Ascending aorta (tissue), 2 donors: ENCODE results near the gene BBX. TPM values are rescaled to one million over a fixed set of nuclear protein-coding genes. Genes with fewer than 3 reads are reported as not detected.
"Not testable (repeated sequence)": the region's sequence is repeated elsewhere in the genome, so short reads cannot be mapped to it uniquely, and the experiment has no call there.

Experiments used
- DNase-seq, 2 donors: peaks; one replicate each; pipeline ENCODE4 v3.0.0-alpha.2; 2019; ENCODE audit warnings: low spot score in 2 of 2
- H3K27ac ChIP-seq, 2 donors: fragments of 200-600 bp; sonication (generic); one replicate each; pipeline ENCODE4 v1.5.1; 2016 to 2017; ENCODE audit warnings: mild to moderate bottlenecking in 1 of 2
- H3K27me3 ChIP-seq: fragments of 200-600 bp; sonication (generic); one replicate; pipeline ENCODE4 v1.5.1; 2017
- H3K36me3 ChIP-seq, 2 donors: fragments of 200-600 bp; sonication (generic); one replicate each; pipeline ENCODE4 v1.5.1; 2016
- H3K4me1 ChIP-seq, 2 donors: fragments of 200-600 bp; sonication (generic); one replicate each; pipeline ENCODE4 v1.5.1; 2016 to 2017; ENCODE audit warnings: mild to moderate bottlenecking in 1 of 2
- H3K4me3 ChIP-seq, 2 donors: fragments of 200-600 bp; sonication (generic); one replicate each; pipeline ENCODE4 v1.5.1; 2016 to 2017; ENCODE audit warnings: mild to moderate bottlenecking in 1 of 2
- H3K9me3 ChIP-seq, 2 donors: fragments of 200-600 bp; sonication (generic); one replicate each; pipeline ENCODE4 v1.5.1; 2016
- intact Hi-C: fragments of 100-400 bp; cut with DNase I; formaldehyde crosslinking; loops from one replicate; pipeline ENCODE4 v1.15.1; 2023
- total RNA-seq: library from RNA; depleted of rRNA; stranded (reverse); fragments of >200 nt; gene quantifications from one replicate; pipeline ENCODE4 v1.1.0, GENCODE V29; 2016
- TF ChIP-seq, protein P1 (sequence below), 3 experiments: fragments of 200-600 bp in 2 of 3; fragments of 450-650 bp in 1 of 3; sonication (generic) in 2 of 3; IDR thresholded peaks; one replicate each; pipeline ENCODE4 v1.5.1; 2016 to 2019; ENCODE audit warnings: antibody characterized with exemption in 3 of 3, mild to moderate bottlenecking in 1 of 3, moderate library complexity in 1 of 3

Gene BBX
- total RNA-seq, 1 donor from 2014 or later: 18.0 TPM

DNA sequence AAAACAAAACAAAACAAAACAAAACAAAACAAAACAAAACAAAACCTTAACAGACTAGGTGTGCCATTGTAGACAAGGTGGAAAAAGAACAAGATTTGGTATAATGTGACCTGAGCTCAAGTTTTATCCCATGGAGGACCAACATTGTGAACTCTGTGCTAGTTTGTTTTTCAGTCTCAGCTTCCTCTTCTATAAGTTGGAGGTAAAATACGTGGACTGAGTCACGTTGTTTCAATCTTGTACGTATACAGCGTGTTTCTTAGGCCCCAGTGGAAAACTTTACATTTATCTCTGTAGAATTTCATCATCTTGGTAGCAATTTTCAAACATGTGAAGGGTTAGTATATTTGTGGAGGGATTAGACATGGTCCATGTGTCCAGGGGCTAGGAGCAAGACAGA lies 306.4 kb downstream of the BBX start:
- no peak overlapping the region for H3K4me3 ChIP-seq
- TF ChIP-seq, protein P1, sequence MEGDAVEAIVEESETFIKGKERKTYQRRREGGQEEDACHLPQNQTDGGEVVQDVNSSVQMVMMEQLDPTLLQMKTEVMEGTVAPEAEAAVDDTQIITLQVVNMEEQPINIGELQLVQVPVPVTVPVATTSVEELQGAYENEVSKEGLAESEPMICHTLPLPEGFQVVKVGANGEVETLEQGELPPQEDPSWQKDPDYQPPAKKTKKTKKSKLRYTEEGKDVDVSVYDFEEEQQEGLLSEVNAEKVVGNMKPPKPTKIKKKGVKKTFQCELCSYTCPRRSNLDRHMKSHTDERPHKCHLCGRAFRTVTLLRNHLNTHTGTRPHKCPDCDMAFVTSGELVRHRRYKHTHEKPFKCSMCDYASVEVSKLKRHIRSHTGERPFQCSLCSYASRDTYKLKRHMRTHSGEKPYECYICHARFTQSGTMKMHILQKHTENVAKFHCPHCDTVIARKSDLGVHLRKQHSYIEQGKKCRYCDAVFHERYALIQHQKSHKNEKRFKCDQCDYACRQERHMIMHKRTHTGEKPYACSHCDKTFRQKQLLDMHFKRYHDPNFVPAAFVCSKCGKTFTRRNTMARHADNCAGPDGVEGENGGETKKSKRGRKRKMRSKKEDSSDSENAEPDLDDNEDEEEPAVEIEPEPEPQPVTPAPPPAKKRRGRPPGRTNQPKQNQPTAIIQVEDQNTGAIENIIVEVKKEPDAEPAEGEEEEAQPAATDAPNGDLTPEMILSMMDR (IDR thresholded peaks at IDR 0.05): no peak
- no peaks in the 10 kb centered on the region for H3K27me3 ChIP-seq
- H3K4me1 ChIP-seq: no peaks in the 10 kb centered on the region
- no peak for DNase-seq
- no peak overlapping the region for H3K27ac ChIP-seq
- intact Hi-C loops: no loop called here
- no peaks in the 10 kb centered on the region for H3K9me3 ChIP-seq
- no peaks in the 10 kb centered on the region for H3K36me3 ChIP-seq

DNA sequence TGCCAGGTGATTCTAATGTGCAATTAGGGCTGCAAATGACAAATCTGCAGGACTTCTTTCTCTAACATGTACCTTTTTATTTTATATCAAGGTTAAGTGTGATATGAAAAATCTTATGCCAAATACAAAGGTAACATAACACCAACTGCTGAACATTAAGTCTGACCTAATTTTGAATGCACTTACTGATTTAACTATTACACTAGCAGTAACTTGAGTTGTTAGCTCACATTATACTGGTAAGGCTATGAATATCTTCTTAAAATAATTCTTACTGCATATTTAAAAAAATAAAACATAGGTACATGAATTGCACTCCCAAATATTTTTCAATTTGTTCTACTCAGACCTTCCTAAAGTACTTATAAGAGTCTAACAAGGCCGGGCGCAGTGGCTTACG lies 308.8 kb downstream of the BBX start:
- TF ChIP-seq, protein P1 (IDR thresholded peaks at IDR 0.05): no peak
- intact Hi-C loops: no loop called here
- DNase-seq: no peak
- no peaks in the 10 kb centered on the region for H3K36me3 ChIP-seq
- no peaks in the 10 kb centered on the region for H3K4me1 ChIP-seq
- no peaks in the 10 kb centered on the region for H3K9me3 ChIP-seq
- H3K27ac ChIP-seq: no peak overlapping the region
- no peaks in the 10 kb centered on the region for H3K27me3 ChIP-seq
- no peak overlapping the region for H3K4me3 ChIP-seq

DNA sequence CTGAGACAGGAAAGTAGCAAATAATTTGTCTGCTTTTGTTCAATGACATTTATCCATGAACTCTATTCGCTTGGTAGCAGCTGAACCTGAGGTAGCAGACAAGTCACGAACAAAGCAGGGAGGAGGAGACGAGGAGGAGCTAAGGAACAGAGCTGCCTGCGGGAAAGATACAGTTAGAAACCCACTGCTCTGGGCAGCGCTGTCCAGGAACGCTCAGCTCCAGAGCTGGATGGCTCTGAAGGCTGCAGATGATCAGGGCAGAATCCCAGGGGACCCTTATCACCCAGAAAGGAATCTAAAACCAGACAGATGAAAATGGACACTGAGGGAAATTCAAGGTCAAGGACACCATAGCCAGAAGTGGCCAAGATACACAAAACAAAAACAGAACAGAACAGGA lies 310.3 kb downstream of the BBX start:
- Histone ChIP-seq H3K4me3 (no peak overlapping the region), H3K4me1 (no peaks in the 10 kb centered on the region), H3K36me3 (no peaks in the 10 kb centered on the region), H3K27ac (no peak overlapping the region), H3K9me3 (no peaks in the 10 kb centered on the region), H3K27me3 (no peaks in the 10 kb centered on the region)
- intact Hi-C loops: no loop called here
- DNase-seq: no peak
- TF ChIP-seq, protein P1 (IDR thresholded peaks at IDR 0.05): no peak

DNA sequence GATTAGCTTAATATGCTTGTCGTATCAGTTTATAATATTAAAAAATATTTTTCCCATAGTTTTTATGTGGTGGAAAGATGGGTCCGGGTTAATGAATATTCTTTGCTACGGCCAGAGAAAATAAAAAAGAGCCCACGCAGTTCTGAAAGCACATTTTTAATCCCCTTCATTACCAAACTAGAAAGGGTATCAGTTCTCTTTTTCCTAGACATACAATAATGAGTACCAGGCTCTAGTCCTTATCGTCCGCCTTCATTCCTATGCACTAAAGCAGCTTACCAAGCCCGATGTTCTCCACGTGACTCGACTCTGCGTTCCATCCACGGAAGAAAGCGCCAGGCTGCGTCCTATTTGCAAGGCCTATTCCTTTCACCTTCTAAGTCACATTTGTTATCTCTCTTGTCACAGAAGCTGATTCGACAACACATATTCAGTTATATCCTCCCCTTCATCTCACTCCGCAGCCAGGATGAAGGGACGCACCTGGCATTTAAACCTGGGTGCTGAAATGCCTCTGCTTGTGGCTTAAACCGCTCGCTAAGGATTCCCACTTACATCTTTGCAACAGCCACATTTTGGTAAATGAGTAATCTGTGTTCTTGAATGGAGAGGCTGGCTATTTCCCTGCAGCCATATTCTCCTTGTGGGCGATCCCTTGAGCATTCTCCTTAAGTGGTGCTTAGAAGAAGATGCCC lies 311.1 kb downstream of the BBX start:
- H3K27me3 ChIP-seq: no peaks in the 10 kb centered on the region
- H3K27ac ChIP-seq: no peak overlapping the region
- H3K4me1 ChIP-seq: no peaks in the 10 kb centered on the region
- TF ChIP-seq, protein P1 (IDR thresholded peaks at IDR 0.05): no peak
- H3K9me3 ChIP-seq: no peaks in the 10 kb centered on the region
- no peak overlapping the region for H3K4me3 ChIP-seq
- H3K36me3 ChIP-seq: no peaks in the 10 kb centered on the region
- intact Hi-C loops: no loop called here
- no peak for DNase-seq

DNA sequence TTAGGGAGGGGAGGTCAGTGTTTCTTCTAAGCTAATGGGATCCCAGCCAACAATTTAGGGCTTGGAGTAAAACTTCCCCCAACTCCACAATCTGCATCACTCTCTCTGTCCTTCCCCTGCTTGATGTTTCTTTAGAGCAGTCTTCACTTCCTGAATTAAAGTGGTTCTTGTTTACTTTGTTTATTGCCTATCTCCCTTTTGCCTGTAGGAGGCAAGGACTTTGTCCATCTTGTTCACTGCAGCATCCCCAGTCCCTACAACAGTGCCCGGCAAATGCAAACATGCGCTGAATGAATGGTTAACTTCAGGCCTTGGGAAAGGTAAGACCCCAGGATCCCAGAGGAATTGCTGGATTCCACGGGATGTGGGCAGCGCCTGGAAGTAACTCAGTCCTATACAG lies 312.2 kb downstream of the BBX start:
- H3K4me3 ChIP-seq, DNase-seq, H3K9me3 ChIP-seq, intact Hi-C loops, H3K4me1 ChIP-seq, H3K36me3 ChIP-seq, H3K27ac ChIP-seq, H3K27me3 ChIP-seq: not testable (repeated sequence)

DNA sequence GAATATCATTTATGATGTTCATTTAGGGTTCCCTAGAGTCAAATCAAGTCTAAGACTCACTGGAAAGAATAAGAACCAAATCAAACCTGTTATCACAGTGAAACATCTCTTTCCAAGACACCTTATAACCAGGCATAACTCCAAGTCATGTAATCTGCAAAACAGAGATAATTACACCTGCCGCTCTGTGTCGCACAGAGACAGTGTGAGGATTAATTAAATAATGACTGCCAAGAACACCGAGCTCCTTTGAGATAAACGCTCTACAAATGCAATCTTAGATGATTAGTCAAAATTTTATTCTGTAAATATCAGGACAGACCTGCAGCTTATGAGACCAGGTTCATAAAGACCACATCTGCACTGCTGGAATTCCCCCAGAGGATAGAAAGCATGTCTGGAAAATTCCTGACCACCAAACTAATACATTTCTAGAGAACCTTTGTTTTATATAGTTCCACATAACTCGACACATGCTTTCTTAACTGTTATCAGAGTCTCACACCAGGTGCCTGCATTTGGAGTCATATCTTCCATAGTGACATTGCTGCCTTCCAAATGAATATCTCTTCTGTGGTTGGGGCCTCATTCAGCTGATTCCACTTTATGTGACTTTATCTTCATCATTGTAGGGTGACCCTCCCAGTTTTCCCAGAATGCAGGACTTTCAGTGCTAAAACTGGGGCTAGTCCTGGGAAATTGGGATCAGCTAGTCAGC lies 315.3 kb downstream of the BBX start:
- intact Hi-C loops: no loop called here
- TF ChIP-seq, protein P1 (IDR thresholded peaks at IDR 0.05): no peak

More for the DNA sequence above, 315.3 kb downstream of the BBX start:
- Histone ChIP-seq H3K4me1 (no peaks in the 10 kb centered on the region), H3K27ac (no peak overlapping the region), H3K9me3 (no peaks in the 10 kb centered on the region), H3K27me3 (no peaks in the 10 kb centered on the region), H3K36me3 (no peaks in the 10 kb centered on the region), H3K4me3 (no peak overlapping the region)
- no peak for DNase-seq
